GM21367 (cell line): ENCODE data around the gene MGAT5.

Experiments
- ATAC-seq: cut with Tn5 transposase; IDR thresholded peaks from one replicate; pipeline ENCODE4 v1.9.1; 2021; ENCODE audit not compliant: unreplicated experiment

Gene MGAT5

GRCh38 chr2:134360745-134361487, 107.0 kb downstream of the MGAT5 start:
- no peak for ATAC-seq

GRCh38 chr2:134361648-134362047, 107.8 kb downstream of the MGAT5 start:
- ATAC-seq: no peak

GRCh38 chr2:134362152-134362668, 108.3 kb downstream of the MGAT5 start:
- ATAC-seq: no peak

GRCh38 chr2:134362740-134363139, 108.9 kb downstream of the MGAT5 start:
- ATAC-seq: no peak

GRCh38 chr2:134365356-134365755, 111.5 kb downstream of the MGAT5 start:
- no peak for ATAC-seq

GRCh38 chr2:134366359-134366758, 112.5 kb downstream of the MGAT5 start:
- no peak for ATAC-seq

GRCh38 chr2:134367213-134367612, 113.3 kb downstream of the MGAT5 start:
- ATAC-seq: no peak

- ATAC-seq: no peak
Measured at GRCh38 chr2:134368009-134368817, 114.3 kb downstream of the MGAT5 start.

- no peak for ATAC-seq
Measured at GRCh38 chr2:134369220-134369902, 115.5 kb downstream of the MGAT5 start.

GRCh38 chr2:134370655-134371445, 117.0 kb downstream of the MGAT5 start:
- ATAC-seq: no peak

- ATAC-seq: no peak
Measured at GRCh38 chr2:134372141-134372540, 118.3 kb downstream of the MGAT5 start.

- no peak for ATAC-seq
Measured at GRCh38 chr2:134372611-134373131, 118.8 kb downstream of the MGAT5 start.

- no peak for ATAC-seq
Measured at GRCh38 chr2:134375935-134376334, 122.1 kb downstream of the MGAT5 start.

- no peak for ATAC-seq
Measured at GRCh38 chr2:134377730-134378129, 123.9 kb downstream of the MGAT5 start.

- ATAC-seq: no peak
Measured at GRCh38 chr2:134379293-134379692, 125.4 kb downstream of the MGAT5 start.

GRCh38 chr2:134379722-134380121, 125.8 kb downstream of the MGAT5 start:
- no peak for ATAC-seq

- ATAC-seq: no peak
Measured at GRCh38 chr2:134381141-134381540, 127.3 kb downstream of the MGAT5 start.

- no peak for ATAC-seq
Measured at GRCh38 chr2:134384131-134384530, 130.3 kb downstream of the MGAT5 start.

- no peak for ATAC-seq
Measured at GRCh38 chr2:134385195-134385594, 131.3 kb downstream of the MGAT5 start.

GRCh38 chr2:134386310-134386709, 132.4 kb downstream of the MGAT5 start:
- ATAC-seq: no peak
